Body of pancreas (tissue), 4 donors: ENCODE data around the gene SYNE3. TPM values are rescaled to one million over a fixed set of nuclear protein-coding genes. Genes with fewer than 3 reads are reported as not detected.

ENCODE experiments used
- ATAC-seq: fragments of 150-250 bp; one replicate; pipeline ENCODE4 v1.9.1; 2016
- DNase-seq, 4 donors: peaks; one replicate each; pipeline ENCODE4 v3.0.0-alpha.2; 2019
- H3K27ac ChIP-seq, 4 donors: fragments of 200-600 bp; sonication (generic); 1 replicate in 3 of 4; 2 replicates in 1 of 4; pipeline versions ENCODE4 v1.5.1 to v1.6.1; 2016 to 2019; ENCODE audit warnings: mild to moderate bottlenecking in 1 of 4, mixed read lengths in 1 of 4, moderate library complexity in 1 of 4
- H3K27me3 ChIP-seq, 2 donors: fragments of 200-600 bp; sonication (generic); one replicate each; pipeline ENCODE4 v1.6.0; 2016; ENCODE audit warnings: mild to moderate bottlenecking in 1 of 2
- H3K36me3 ChIP-seq, 2 donors: fragments of 200-600 bp; sonication (generic); replicated peaks in 1 of 2; 2 replicates each; pipeline ENCODE4 v1.5.1; 2016; ENCODE audit warnings: low read depth in 2 of 2; ENCODE audit not compliant: insufficient read depth in 1 of 2
- H3K4me1 ChIP-seq: fragments of 200-600 bp; sonication (generic); one replicate; pipeline ENCODE4 v1.6.0; 2016
- H3K4me3 ChIP-seq, 2 donors: fragments of 200-600 bp; sonication (generic); 1 replicate in 1 of 2; 2 replicates in 1 of 2; pipeline ENCODE4 v1.5.1; 2016 to 2019
- H3K9me3 ChIP-seq, 3 donors: fragments of 200-600 bp; sonication (generic); 1 replicate in 2 of 3; 2 replicates in 1 of 3; pipeline ENCODE4 v1.5.1; 2016
- CTCF ChIP-seq, 7 experiments: fragments of 450-650 bp in 4 of 7; fragments of 200-600 bp in 3 of 7; sonication (generic) in 3 of 7; IDR thresholded peaks; one replicate each; pipeline ENCODE4 v1.5.1; 2016 to 2019; ENCODE audit warnings: antibody characterized with exemption in 7 of 7
- POLR2A ChIP-seq, 3 donors: fragments of 450-650 bp; IDR thresholded peaks; one replicate each; pipeline ENCODE4 v1.6.1; 2016; ENCODE audit warnings: antibody characterized with exemption in 3 of 3, mild to moderate bottlenecking in 2 of 3
- WGBS, 2 donors: methylation state at CpG; one replicate each; pipeline ENCODE4 v1.1.5; 2017; 5-methylcytosine and 5-hydroxymethylcytosine counted together
- intact Hi-C: fragments of 100-400 bp; cut with DNase I; formaldehyde crosslinking; loops from one replicate; pipeline ENCODE4 v1.15.1; 2023
- total RNA-seq, 2 donors: library from RNA; depleted of rRNA; stranded (reverse); fragments of >200 nt; gene quantifications; one replicate each; pipeline ENCODE4 v1.1.0, GENCODE V29; 2016

The SYNE3 gene
- total RNA-seq, 2 donors from 2014 or later = 7.0 to 7.3 TPM

DNA sequence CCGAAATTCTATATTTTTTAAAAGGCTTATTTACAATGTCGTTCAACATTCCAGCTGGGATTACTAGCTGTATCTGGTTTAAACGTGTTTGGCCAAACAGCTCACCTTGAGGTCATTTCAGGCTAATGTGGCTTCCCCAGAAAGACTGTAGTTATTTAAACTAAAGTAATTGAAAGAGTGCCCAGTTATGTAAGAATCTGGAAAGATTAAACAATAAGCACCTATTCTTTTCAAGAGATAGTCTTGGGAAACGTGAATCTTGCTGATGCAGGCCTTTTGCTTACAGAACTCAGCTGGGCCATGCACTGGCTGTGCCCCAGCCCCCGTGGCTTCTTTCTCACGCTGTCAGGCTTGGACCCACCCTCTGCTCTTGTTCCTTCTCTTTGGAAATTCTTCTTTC is 42.8 kb upstream of the SYNE3 start:
- DNase-seq = peak in 3 of 4 donors; percentile 37 to 60 (median 52)
- H3K36me3 ChIP-seq = no peaks in the 10 kb centered on the region
- no peaks in the 10 kb centered on the region for H3K9me3 ChIP-seq
- TF ChIP-seq CTCF (IDR thresholded peaks at IDR 0.05) (no peak), POLR2A (IDR thresholded peaks at IDR 0.05) (no peak)
- H3K27me3 ChIP-seq = no peaks in the 10 kb centered on the region
- no peak overlapping the region for H3K4me3 ChIP-seq
- WGBS, 2 donors = 11 to 14% methylated on average over 6 of the region's 6 CpGs
- peaks cover 12% of the 10 kb centered on the region for H3K4me1 ChIP-seq
- peak; percentile 63 for ATAC-seq
- peak overlapping the region in 3 of 4 donors; percentile 54 to 68 (median 61) for H3K27ac ChIP-seq
- intact Hi-C loops = no loop called here

DNA sequence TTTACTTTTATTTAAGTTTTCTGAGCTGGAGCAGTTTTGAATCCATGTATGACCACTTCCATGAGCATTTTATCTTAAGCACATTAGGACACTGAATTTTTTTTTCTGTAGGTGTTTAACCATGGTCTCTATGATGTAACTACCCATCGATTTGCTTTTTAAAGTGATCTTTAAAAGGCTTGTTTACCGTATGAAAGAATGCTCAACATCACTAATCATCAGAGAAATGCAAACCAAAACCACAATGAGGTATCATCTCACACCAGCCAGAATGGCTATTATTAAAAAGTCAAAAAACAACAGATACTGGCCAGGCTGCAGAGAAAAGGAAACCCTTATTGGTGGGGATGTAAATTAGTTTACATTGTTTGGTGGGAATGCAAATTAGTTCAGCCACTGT is 41.4 kb upstream of the SYNE3 start:
- no peak for TF ChIP-seq CTCF (IDR thresholded peaks at IDR 0.05)
- TF ChIP-seq POLR2A (IDR thresholded peaks at IDR 0.05) = no peak
- Histone ChIP-seq H3K4me1 (peaks cover 12% of the 10 kb centered on the region), H3K36me3 (no peaks in the 10 kb centered on the region), H3K27ac (no peak overlapping the region), H3K9me3 (no peaks in the 10 kb centered on the region), H3K4me3 (no peak overlapping the region), H3K27me3 (no peaks in the 10 kb centered on the region)
- WGBS, 2 donors = 67 to 71% methylated on average over 2 of the region's 2 CpGs
- DNase-seq (no peak), ATAC-seq (no peak)
- intact Hi-C loops = no loop called here

DNA sequence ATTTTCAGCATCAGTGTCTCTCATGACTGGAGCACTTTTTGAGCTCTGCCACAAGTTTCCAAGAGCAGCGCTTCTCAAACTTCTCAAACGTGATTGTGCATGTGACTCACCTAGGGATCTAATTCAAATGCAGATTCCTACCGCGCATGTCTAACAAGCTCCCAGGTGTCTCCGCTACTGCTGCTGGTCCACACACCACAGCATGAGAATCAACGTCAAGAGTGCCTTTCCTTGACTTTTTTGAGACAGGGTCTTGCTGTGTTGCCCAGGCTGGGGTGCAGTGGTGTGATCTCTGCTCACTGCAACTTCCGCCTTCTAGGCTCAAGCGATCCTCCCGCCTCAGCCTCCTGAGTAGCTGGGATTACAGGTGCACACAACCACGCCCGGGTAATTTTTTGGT is 40.8 kb upstream of the SYNE3 start:
- H3K4me3 ChIP-seq = no peak overlapping the region
- no peak for ATAC-seq
- intact Hi-C loops = no loop called here
- no peaks in the 10 kb centered on the region for H3K9me3 ChIP-seq
- TF ChIP-seq CTCF (IDR thresholded peaks at IDR 0.05) (no peak), POLR2A (IDR thresholded peaks at IDR 0.05) (no peak)
- H3K27me3 ChIP-seq = no peaks in the 10 kb centered on the region
- no peak overlapping the region for H3K27ac ChIP-seq
- WGBS, 2 donors = 90 to 92% methylated on average over 9 to 11 of the region's 11 CpGs
- peaks cover 12% of the 10 kb centered on the region for H3K4me1 ChIP-seq
- DNase-seq = no peak
- H3K36me3 ChIP-seq = no peaks in the 10 kb centered on the region

GRCh38 chr14:95555053-95555452 is 38.6 kb upstream of the SYNE3 start:
- Histone ChIP-seq H3K27me3 (no peaks in the 10 kb centered on the region), H3K4me3 (no peak overlapping the region), H3K9me3 (no peaks in the 10 kb centered on the region), H3K4me1 (peaks cover 9% of the 10 kb centered on the region), H3K27ac (no peak overlapping the region), H3K36me3 (no peaks in the 10 kb centered on the region)
- intact Hi-C loops = no loop called here
- no peak for TF ChIP-seq POLR2A (IDR thresholded peaks at IDR 0.05)
- no peak for TF ChIP-seq CTCF (IDR thresholded peaks at IDR 0.05)
- DNase-seq (no peak), ATAC-seq (no peak)
- 86 to 92% methylated on average over 10 of the region's 10 CpGs for WGBS, 2 donors

GRCh38 chr14:95553141-95553540 is 36.7 kb upstream of the SYNE3 start:
- ATAC-seq = no peak

More at GRCh38 chr14:95553141-95553540, 36.7 kb upstream of the SYNE3 start:
- no peak overlapping the region for H3K4me3 ChIP-seq
- no peak overlapping the region for H3K27ac ChIP-seq
- H3K27me3 ChIP-seq = no peaks in the 10 kb centered on the region
- H3K9me3 ChIP-seq = no peaks in the 10 kb centered on the region
- no peak for TF ChIP-seq CTCF (IDR thresholded peaks at IDR 0.05)
- no peak for TF ChIP-seq POLR2A (IDR thresholded peaks at IDR 0.05)
- no peaks in the 10 kb centered on the region for H3K36me3 ChIP-seq
- H3K4me1 ChIP-seq = no peaks in the 10 kb centered on the region
- DNase-seq = no peak
- intact Hi-C loops = no loop called here
- 89 to 90% methylated on average over 7 of the region's 7 CpGs for WGBS, 2 donors
